OCI-M2 (cell line): ENCODE measurements around the gene F5.
A peak's percentile ranks its signal among the peaks of the same experiment; 100 is the strongest.

Experiments used
- DNase-seq: peaks from one replicate; lab custom pipeline; 2025; ENCODE audit not compliant: unreplicated experiment; lab: John Stamatoyannopoulos, UW

Gene F5

GRCh38 chr1:169588785-169589485 is 2.7 kb upstream of the F5 start:
- no peak for DNase-seq

DNA sequence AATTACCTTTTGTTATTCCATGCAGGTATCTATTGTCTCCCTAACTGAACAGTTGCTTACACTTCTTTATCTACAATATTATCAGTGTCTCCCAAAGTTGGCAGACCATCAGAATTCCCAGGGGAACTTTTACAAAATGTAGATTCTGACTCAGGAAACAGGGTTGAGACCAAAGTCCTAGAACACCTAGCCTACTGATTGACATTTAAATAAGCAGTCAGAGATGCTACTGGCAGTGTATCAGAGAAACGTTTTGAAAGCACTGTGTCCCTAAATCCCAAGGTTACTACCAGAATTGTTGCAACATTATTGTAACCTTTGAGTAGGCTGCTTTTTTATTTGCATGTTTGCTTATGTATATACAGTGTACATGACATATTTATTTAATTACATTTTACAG is 1.8 kb upstream of the F5 start:
- no peak for DNase-seq

- no peak for DNase-seq
Measured at GRCh38 chr1:169586067-169586394, 250 bp downstream of the F5 start.

- DNase-seq = no peak
Measured at GRCh38 chr1:169585181-169585580, 1.1 kb downstream of the F5 start.

GRCh38 chr1:169584483-169585144 is 1.7 kb downstream of the F5 start:
- no peak for DNase-seq

- DNase-seq = no peak
Measured at GRCh38 chr1:169577981-169578738, 8.1 kb downstream of the F5 start.

DNA sequence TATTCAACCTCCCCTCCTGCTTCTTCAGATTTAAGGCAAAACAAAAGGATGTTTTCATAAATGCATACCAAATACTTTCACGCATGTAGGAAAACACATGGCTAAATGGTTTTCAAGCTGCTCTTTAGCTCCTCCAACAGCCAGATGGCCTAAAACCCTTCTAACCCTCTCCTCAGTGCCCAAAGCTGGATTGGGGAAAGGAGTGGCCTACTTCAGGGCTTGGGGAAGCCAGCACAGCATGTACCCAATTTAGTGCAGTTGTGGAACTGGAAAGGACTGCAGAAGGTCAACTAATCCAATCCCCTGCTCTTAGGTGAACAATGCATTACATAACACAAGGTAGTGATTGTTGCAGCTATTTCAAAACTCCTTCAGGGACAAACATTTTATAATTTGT is 9.3 kb downstream of the F5 start:
- DNase-seq = no peak

DNA sequence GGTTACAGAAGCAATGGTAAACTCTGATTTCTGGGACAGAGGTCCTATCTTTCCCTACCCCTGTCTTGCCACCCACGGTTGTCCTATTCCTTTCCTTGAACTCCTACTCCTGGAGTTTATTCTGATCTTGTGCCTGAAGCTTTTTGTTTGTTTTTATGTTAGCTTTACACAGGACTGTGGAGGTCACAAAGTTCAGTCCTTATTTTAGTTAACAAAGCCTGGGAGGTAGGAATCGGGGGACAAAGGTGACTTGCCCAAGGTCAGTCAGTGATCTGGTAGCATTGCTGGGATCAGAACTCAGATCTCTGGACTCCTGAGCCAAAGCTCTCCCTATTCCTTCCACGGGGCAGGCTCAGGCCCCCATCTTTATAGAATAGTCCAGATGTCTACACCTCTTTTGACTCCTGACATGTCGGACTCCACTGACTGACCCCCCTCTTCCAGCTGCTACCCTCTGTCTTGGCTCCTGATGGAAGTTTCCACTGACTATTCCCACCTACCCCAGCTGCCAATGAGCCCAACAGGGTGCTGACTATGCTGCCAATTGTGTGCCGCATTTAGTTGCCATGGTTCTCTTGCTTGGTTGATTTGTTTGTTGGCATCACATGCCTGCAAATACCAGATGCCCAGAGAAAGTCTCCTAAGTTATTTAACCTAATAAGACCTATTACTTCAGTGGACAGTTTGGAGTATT is 9.9 kb downstream of the F5 start:
- no peak for DNase-seq

- DNase-seq = no peak
Measured at GRCh38 chr1:169574336-169574735, 11.9 kb downstream of the F5 start.

DNA sequence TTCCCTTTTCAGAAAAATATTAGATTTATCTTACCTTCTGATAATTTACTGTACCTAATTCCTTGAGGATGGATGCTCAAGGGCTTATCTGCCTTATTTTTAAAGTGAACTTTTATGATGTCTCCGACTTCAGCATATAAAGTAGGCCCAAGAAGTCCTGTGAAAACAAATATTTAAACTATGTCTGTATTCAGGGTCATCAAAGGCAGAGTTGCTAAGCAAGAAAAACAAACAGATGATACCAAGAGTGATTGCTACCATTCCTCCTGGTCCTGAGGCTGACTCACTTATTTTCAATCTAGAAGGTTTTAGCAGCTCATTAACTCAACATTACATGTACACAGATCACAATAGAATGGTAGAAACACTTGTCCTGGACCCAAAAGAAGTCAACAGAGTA is 14.1 kb downstream of the F5 start:
- no peak for DNase-seq

- no peak for DNase-seq
Measured at GRCh38 chr1:169571450-169571849, 14.8 kb downstream of the F5 start.

GRCh38 chr1:169570172-169570574 is 16.1 kb downstream of the F5 start:
- DNase-seq = no peak

- no peak for DNase-seq
Measured at GRCh38 chr1:169568497-169568896, 17.8 kb downstream of the F5 start.

DNA sequence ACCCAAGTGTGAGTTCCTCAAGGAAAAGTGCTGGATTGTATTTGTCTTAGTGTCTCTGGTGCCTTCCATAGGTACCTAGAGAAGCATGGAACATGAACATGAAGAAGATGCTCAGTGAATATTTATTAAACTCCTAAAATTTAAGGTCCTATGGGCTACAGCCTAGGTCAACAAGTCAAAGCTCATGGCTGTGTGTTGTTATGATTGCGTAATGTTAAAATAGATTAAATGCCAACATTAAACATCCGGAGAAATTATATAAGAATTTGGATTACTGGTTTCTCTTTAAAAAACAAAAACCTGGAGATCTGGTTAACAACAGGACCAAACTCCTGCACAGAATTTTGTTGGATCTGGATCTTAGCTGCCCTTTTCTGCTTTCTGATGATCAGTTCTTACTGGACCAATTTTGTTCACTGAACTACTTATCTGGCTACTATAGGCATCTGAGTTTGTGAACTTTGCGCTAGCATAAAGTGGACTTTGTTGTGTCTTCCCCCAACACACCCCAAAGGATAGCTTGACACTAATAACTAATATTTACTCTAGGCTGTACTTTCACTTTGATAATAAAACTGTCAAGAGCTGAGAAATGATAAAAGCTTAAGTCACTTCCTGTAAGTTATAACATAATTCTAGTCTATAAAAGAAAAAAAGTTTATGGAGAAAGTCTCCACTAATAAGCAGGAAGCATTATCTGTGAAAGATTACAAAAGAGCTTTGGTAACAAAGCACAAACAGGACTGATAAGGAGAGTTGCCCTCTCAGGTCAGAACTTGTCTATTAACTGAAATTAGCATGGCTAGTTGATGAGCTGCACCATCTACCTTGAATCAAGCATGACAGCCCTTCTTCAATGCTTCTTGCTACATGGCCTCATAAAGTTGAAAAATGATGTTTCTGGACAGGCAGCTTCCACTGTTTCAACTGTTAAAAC is 20.7 kb downstream of the F5 start:
- DNase-seq = no peak

DNA sequence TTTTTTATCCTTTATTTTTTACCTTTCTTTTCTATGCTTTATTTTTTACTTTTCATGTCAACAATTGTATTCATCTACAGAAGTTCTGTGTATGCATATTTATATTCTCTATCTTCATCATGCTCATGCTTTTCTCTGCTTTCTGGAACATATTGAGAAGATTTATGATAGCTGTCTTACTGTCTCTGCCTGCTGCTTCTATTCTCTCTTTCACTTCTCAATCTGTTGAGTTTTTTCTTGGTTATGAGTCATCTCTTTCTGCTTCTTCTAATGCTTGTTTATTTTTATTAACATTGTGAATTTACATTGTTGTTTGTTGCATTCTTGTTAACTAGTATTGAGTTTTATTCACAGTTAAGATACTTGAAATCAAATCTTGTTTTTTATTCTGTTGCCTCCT is 22.6 kb downstream of the F5 start:
- no peak for DNase-seq

- DNase-seq = peak; percentile 8
Measured at GRCh38 chr1:169563019-169563615, 23.2 kb downstream of the F5 start.

DNA sequence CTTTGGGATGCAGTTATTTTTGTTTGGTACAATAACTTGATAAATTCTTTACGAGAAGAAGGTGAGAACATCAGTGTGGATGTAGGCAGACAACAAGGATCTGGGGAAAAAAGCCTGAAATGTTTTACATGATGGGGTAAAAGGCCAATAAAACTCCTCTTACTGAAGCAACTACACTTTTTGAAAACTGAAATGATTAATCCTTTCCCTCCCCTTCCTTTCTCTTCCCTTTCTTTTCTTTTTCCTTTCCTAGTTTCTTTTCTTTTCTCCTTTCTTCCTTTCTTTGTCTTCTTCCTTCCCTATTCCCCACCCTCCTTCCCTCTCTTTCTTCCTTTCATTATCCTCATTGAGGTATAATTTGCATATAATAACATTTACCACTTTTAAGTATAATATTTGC is 24.6 kb downstream of the F5 start:
- no peak for DNase-seq

DNA sequence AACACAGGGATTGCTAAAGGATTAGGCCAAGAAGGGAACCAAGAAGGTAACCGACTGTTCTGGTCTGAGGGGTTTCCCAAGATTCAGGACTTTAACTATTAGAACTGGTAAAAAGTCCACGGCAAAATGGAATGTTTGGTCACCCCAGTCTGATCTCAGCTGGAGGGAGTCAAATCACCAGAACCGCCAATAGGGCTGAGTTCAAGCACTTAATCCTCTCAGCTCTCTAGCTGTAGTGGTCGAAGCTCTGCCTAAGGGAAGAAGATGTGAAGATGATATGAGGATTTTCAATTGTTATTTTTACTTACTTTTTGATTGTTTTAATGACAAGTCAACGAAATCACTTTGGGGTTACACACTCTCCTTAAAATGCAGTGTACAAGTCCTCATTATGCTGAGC is 29.1 kb downstream of the F5 start:
- no peak for DNase-seq

- no peak for DNase-seq
Measured at GRCh38 chr1:169550294-169550693, 36.0 kb downstream of the F5 start.

DNA sequence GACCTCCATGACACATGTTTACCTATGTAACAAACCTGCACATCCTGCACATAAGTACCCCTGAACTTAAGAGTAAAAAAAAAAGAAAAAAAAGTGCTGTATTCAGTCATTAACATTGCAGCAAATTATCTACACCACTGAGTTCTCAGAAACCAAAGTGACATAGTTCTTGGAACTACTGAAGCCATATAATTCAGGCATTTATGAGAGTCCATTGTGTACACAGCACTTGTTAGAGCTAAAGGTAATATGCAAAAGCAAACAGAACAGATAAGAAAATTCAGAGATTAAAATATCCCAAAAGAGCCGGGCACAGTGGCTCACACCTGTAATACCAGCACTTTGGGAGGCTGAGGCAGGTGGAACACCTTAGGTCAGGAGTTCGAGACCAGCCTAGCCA is 38.0 kb downstream of the F5 start:
- no peak for DNase-seq
